Mesendoderm (in vitro differentiated cells): Measurements from ENCODE around the gene DUSP8.

Experiments used
- DNase-seq: peaks from one replicate; pipeline ENCODE4 v3.0.0; 2013
- H2AK5ac ChIP-seq: 2 replicates; pipeline ENCODE4 v1.6.1; 2013; ENCODE audit warnings: low read length, inconsistent platforms
- H2BK120ac ChIP-seq: 2 replicates; pipeline ENCODE4 v1.6.1; 2013; ENCODE audit warnings: low read depth, mild to moderate bottlenecking, low read length, moderate library complexity, mixed read lengths
- H2BK15ac ChIP-seq: replicated peaks from 2 replicates; pipeline ENCODE4 v1.6.1; 2013; ENCODE audit warnings: low read depth, mild to moderate bottlenecking, moderate library complexity
- H2BK5ac ChIP-seq: 2 replicates; pipeline ENCODE4 v1.6.1; 2013; ENCODE audit warnings: low read length, inconsistent platforms
- H3K18ac ChIP-seq: 2 replicates; pipeline ENCODE4 v1.6.1; 2013; ENCODE audit warnings: mild to moderate bottlenecking, low read length, mixed read lengths
- H3K23ac ChIP-seq: one replicate; pipeline ENCODE4 v1.6.1; 2013; ENCODE audit warnings: low read length
- H3K27ac ChIP-seq: 2 replicates; pipeline ENCODE4 v1.5.1; 2013; ENCODE audit warnings: low read depth, mild to moderate bottlenecking, inconsistent platforms, low read length, moderate library complexity
- H3K27me3 ChIP-seq: 2 replicates; pipeline ENCODE4 v1.6.1; 2013; ENCODE audit warnings: low read length, control low read depth, mild to moderate bottlenecking, inconsistent platforms; ENCODE audit not compliant: insufficient read depth, poor library complexity
- H3K36me3 ChIP-seq: 2 replicates; pipeline ENCODE4 v1.6.1; 2013; ENCODE audit warnings: low read length, inconsistent platforms; ENCODE audit not compliant: control insufficient read depth, insufficient read depth
- H3K4ac ChIP-seq: one replicate; pipeline ENCODE4 v1.6.1; 2013; ENCODE audit warnings: low read depth, mild to moderate bottlenecking, low read length, moderate library complexity
- H3K4me1 ChIP-seq: 2 replicates; pipeline ENCODE4 v1.6.1; 2013; ENCODE audit warnings: low read depth, low read length, inconsistent platforms; ENCODE audit not compliant: control insufficient read depth
- H3K4me2 ChIP-seq: 2 replicates; pipeline ENCODE4 v1.6.1; 2013; ENCODE audit warnings: low read length
- H3K4me3 ChIP-seq: 2 replicates; pipeline ENCODE4 v1.5.1; 2013; ENCODE audit warnings: mild to moderate bottlenecking, low read length
- H3K56ac ChIP-seq: one replicate; pipeline ENCODE4 v1.6.1; 2013; ENCODE audit warnings: low read length
- H3K79me1 ChIP-seq: 2 replicates; pipeline ENCODE4 v1.6.1; 2013; ENCODE audit warnings: low read length, inconsistent platforms
- H3K79me2 ChIP-seq: 2 replicates; pipeline ENCODE4 v1.6.1; 2013; ENCODE audit warnings: mild to moderate bottlenecking, low read length; ENCODE audit not compliant: control insufficient read depth, insufficient read depth
- H3K9ac ChIP-seq: 2 replicates; pipeline ENCODE4 v1.6.1; 2013; ENCODE audit warnings: low read length, inconsistent platforms
- H4K5ac ChIP-seq: one replicate; pipeline ENCODE4 v1.6.1; 2013; ENCODE audit warnings: low read length
- H4K8ac ChIP-seq: one replicate; pipeline ENCODE4 v1.6.1; 2013; ENCODE audit warnings: low read depth, mild to moderate bottlenecking, control low read depth, low read length, moderate library complexity
- WGBS: extraction: QIAGEN DNeasy Blood & Tissue Kit; methylation state at CpG from one replicate; pipeline ENCODE4 v1.1.7; 2013; ENCODE audit warnings: low lambda C conversion rate, missing lambda C conversion rate; ENCODE audit not compliant: insufficient coverage; ENCODE audit errors: extremely low coverage; 5-methylcytosine and 5-hydroxymethylcytosine counted together

Gene DUSP8

DNA sequence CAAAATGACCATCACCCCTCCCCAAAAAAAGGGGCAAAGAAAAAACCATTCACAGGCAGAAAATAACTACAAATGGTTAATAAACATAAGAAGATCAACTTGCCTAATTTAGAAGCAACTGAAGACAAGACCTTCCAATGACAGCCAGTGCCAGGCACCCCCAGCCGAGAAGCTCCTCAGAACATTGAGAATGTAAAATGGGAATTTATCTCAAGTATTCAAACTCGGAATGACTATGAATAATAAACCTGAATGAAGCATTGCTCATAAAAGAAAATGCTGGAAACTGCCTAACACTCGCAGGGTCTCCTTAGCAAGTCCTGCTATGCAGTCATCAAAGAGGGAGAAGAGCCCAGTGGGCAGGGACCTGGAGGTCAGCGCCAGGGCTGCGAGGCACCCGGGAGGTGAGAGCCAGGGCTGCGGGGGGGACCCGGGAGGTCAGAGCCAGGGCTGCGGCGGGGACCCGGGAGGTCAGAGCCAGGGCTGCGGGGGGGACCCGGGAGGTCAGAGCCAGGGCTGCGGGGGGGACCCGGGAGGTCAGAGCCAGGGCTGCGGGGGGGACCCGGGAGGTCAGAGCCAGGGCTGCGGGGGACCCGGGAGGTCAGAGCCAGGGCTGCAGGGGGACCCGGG is 62.3 kb downstream of the DUSP8 start:
- no peak overlapping the region for H2BK15ac ChIP-seq
- H3K27me3 ChIP-seq, result no peaks in the 10 kb centered on the region
- no peak overlapping the region for H3K9ac ChIP-seq
- H3K4me1 ChIP-seq, result peaks cover 3% of the 10 kb centered on the region
- H2BK120ac ChIP-seq, result no peak overlapping the region
- DNase-seq, result no peak
- no peak overlapping the region for H3K4me3 ChIP-seq
- H4K8ac ChIP-seq, result no peak overlapping the region
- no peaks in the 10 kb centered on the region for H3K36me3 ChIP-seq
- H2BK5ac ChIP-seq, result no peak overlapping the region
- no peak overlapping the region for H3K23ac ChIP-seq
- H3K27ac ChIP-seq, result no peak overlapping the region
- H4K5ac ChIP-seq, result no peak overlapping the region
- H3K18ac ChIP-seq, result no peak overlapping the region
- H3K4me2 ChIP-seq, result no peak overlapping the region
- H3K79me1 ChIP-seq, result peaks cover 16% of the 10 kb centered on the region
- whole genome bisulfite sequencing, result no CpG with 5 or more reads among the region's 20 CpGs
- H3K79me2 ChIP-seq, result peaks cover 5% of the 10 kb centered on the region
- H3K56ac ChIP-seq, result no peak overlapping the region
- H2AK5ac ChIP-seq, result no peak overlapping the region
- H3K4ac ChIP-seq, result no peak overlapping the region

DNA sequence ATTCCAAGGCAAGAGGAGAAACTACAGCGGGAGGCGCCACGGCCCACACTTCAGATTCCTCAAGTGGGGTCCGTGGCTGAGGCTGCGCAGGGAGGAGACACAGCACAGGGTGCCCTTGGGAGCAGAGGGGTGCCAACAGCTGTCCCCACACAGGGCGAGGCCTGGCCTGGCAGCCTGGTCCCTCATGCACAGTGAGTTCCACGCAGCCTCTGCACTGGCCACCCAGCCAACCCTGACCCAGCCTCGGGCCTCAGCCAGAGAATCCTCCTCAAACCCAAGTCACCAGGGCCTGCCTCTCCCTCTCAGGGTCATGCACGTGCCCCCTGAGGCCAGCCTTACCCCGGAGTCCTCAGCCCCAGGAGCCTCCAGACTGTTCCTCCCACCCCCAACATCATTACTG is 63.1 kb downstream of the DUSP8 start:
- H3K27ac ChIP-seq, result no peak overlapping the region
- no peak overlapping the region for H4K8ac ChIP-seq
- no peak overlapping the region for H3K4ac ChIP-seq
- no peak overlapping the region for H2BK15ac ChIP-seq
- H4K5ac ChIP-seq, result no peak overlapping the region
- no CpG with 5 or more reads among the region's 10 CpGs for WGBS
- DNase-seq, result no peak
- peaks cover 14% of the 10 kb centered on the region for H3K79me1 ChIP-seq
- H2BK120ac ChIP-seq, result no peak overlapping the region
- no peak overlapping the region for H3K18ac ChIP-seq
- H3K27me3 ChIP-seq, result no peaks in the 10 kb centered on the region
- peaks cover 3% of the 10 kb centered on the region for H3K4me1 ChIP-seq
- H3K23ac ChIP-seq, result no peak overlapping the region
- H2BK5ac ChIP-seq, result no peak overlapping the region
- no peak overlapping the region for H3K9ac ChIP-seq
- no peak overlapping the region for H3K4me3 ChIP-seq
- no peaks in the 10 kb centered on the region for H3K36me3 ChIP-seq
- H2AK5ac ChIP-seq, result no peak overlapping the region
- no peak overlapping the region for H3K4me2 ChIP-seq
- no peak overlapping the region for H3K56ac ChIP-seq
- H3K79me2 ChIP-seq, result peaks cover 5% of the 10 kb centered on the region

DNA sequence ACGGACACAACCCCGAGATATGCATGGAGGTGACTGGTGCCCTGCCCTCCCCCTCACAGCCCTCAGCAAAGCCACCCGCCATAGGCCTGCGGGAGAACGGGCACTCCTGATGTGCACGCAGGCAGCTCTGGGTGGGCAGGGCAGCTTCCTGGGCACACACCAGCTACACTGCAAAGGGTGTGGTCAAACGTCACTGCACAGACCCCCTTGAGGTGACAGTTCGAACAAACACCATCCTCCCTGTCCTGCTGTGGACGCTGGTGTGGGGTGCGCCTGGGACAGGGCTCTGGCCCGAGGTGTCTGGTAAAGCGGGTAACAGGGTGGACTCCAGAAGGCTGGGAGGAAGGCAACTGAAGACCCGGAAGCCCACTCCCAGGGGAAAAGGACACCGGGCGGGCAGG is 63.6 kb downstream of the DUSP8 start:
- Histone ChIP-seq H3K4me3 (no peak overlapping the region), H4K8ac (no peak overlapping the region), H3K9ac (no peak overlapping the region), H2BK120ac (no peak overlapping the region), H2BK15ac (no peak overlapping the region), H3K4me1 (peaks cover 3% of the 10 kb centered on the region), H3K18ac (no peak overlapping the region), H3K27me3 (no peaks in the 10 kb centered on the region), H3K4me2 (no peak overlapping the region), H3K27ac (no peak overlapping the region), H3K36me3 (no peaks in the 10 kb centered on the region), H4K5ac (no peak overlapping the region), H2AK5ac (no peak overlapping the region), H3K4ac (no peak overlapping the region), H2BK5ac (no peak overlapping the region), H3K79me2 (peaks cover 5% of the 10 kb centered on the region), H3K56ac (peak overlapping the region; percentile 5), H3K23ac (no peak overlapping the region), H3K79me1 (peaks cover 14% of the 10 kb centered on the region)
- WGBS, result no CpG with 5 or more reads among the region's 15 CpGs
- DNase-seq, result no peak

DNA sequence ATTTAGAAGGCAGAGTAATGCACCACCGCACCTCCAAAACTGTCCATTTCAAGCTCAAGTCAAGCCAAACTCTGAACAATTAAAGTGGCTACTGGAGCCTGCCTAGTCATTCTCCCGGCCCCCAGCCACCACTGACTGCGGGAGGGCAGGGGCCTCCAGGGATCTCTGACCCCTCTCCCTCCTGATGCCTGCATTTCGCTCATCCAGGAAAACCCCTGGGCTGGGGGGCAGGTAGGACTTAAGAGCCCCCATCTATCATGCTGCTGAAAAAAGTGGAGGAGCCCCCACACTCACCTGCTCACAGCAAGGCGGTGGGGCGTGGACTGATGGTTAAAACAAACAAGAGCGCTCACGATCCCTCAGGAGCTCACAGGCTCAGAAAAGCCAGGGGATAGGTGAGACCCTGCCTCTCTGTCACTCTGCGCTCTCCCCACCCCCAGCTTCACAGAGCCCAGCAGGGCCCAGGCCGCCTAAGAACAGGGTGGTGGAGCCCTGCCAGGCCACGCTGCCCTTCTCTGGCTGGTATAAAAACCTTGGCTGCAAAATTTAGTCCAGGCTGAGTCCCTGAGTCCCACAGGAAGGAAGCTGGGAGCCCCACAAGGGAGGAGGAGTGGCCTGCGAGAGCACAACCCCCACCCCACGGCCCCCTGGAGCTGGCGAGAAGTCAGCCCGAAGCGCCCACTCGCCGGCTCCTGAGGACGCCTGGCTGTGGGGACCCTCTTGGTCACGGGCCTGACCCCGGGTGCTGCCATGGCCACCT is 64.5 kb downstream of the DUSP8 start:
- WGBS, result no CpG with 5 or more reads among the region's 21 CpGs
- H3K18ac ChIP-seq, result no peak overlapping the region
- no peak overlapping the region for H3K4me2 ChIP-seq
- H3K79me2 ChIP-seq, result peaks cover 5% of the 10 kb centered on the region
- no peak overlapping the region for H3K23ac ChIP-seq
- no peak overlapping the region for H4K8ac ChIP-seq
- H3K27me3 ChIP-seq, result no peaks in the 10 kb centered on the region
- no peak overlapping the region for H2BK120ac ChIP-seq
- no peak overlapping the region for H3K4me3 ChIP-seq
- DNase-seq, result no peak
- H2AK5ac ChIP-seq, result no peak overlapping the region
- H3K27ac ChIP-seq, result no peak overlapping the region
- peaks cover 3% of the 10 kb centered on the region for H3K4me1 ChIP-seq
- peak overlapping the region; percentile 47 for H3K9ac ChIP-seq
- peak overlapping the region; percentile 67 for H3K56ac ChIP-seq
- no peak overlapping the region for H3K4ac ChIP-seq
- H2BK15ac ChIP-seq, result no peak overlapping the region
- no peak overlapping the region for H4K5ac ChIP-seq
- H3K79me1 ChIP-seq, result peaks cover 18% of the 10 kb centered on the region
- no peaks in the 10 kb centered on the region for H3K36me3 ChIP-seq
- H2BK5ac ChIP-seq, result no peak overlapping the region

DNA sequence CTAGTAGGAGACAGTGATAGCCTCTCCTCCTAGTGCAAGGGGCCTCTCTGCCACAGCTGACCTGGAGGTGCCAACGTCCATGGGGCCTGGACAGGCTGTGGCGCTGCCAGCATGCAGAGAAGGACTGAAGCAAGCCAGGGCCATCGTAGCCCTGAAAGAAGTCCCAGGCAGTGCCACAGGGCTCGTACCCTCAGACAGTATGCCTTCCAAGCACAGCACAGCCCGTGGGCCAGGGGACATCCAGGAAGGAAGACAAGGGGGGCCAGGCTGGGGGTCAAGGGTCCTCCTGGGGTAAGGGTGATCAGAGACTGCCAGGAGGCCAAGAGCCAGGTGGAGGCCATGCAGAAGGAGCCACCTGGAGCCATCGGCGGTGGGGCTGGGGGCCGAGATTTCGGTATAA is 65.1 kb downstream of the DUSP8 start:
- no peak for DNase-seq
- H2BK120ac ChIP-seq, result no peak overlapping the region
- H3K9ac ChIP-seq, result no peak overlapping the region
- peaks cover 5% of the 10 kb centered on the region for H3K79me2 ChIP-seq
- H3K79me1 ChIP-seq, result peaks cover 18% of the 10 kb centered on the region
- H4K8ac ChIP-seq, result no peak overlapping the region
- no peak overlapping the region for H2BK5ac ChIP-seq
- H3K18ac ChIP-seq, result no peak overlapping the region
- H3K4ac ChIP-seq, result no peak overlapping the region
- H2BK15ac ChIP-seq, result no peak overlapping the region
- no peak overlapping the region for H3K27ac ChIP-seq
- H3K4me2 ChIP-seq, result no peak overlapping the region
- peaks cover 3% of the 10 kb centered on the region for H3K4me1 ChIP-seq
- H3K36me3 ChIP-seq, result no peaks in the 10 kb centered on the region
- H3K4me3 ChIP-seq, result no peak overlapping the region
- no peak overlapping the region for H3K56ac ChIP-seq
- no CpG with 5 or more reads among the region's 9 CpGs for WGBS
- no peak overlapping the region for H2AK5ac ChIP-seq
- H3K27me3 ChIP-seq, result no peaks in the 10 kb centered on the region
- peak overlapping the region; percentile 48 for H3K23ac ChIP-seq
- H4K5ac ChIP-seq, result no peak overlapping the region
